Left cardiac atrium (tissue), 4 donors: Measurements from ENCODE around the gene OR2AT4. TPM values are rescaled to one million over a fixed set of nuclear protein-coding genes. Genes with fewer than 3 reads are reported as not detected.
"Not testable (repeated sequence)": the region's sequence is repeated elsewhere in the genome, so short reads cannot be mapped to it uniquely, and the experiment has no call there.

Source experiments
- ATAC-seq, 2 donors: fragments of 200-7000 bp; cut with Tn5 transposase; one replicate each; pipeline ENCODE4 v1.9.1; 2020; ENCODE audit warnings: mild to moderate bottlenecking in 2 of 2, moderate library complexity in 2 of 2
- DNase-seq: peaks from one replicate; pipeline ENCODE4 v3.0.0-alpha.2; 2020
- intact Hi-C, 2 donors: fragments of 100-400 bp; cut with DNase I; formaldehyde crosslinking; loops; one replicate each; pipeline versions ENCODE4 v1.14.1 to v1.15.1; 2022 to 2023
- total RNA-seq, 2 donors: library from RNA; stranded (reverse); fragmentation: NEBNext Ultra II Directional; extraction: Animal tissue kit (Norgen Biotek cat#: 25700); gene quantifications; one replicate each; pipeline ENCODE4 v1.2.1, GENCODE V29; 2021
- donor health status: DM: no; HTN: yes; CAD: no.
- donor health status: DM: no; HTN: yes; CAD: no; lungs with severe emphysema.
- donor health status: DM: yes; HTN: yes; CAD: no.
- donor health status: Dilated cardiomyopathy.

The OR2AT4 gene
- total RNA-seq, 2 donors from 2014 or later, result not detected

DNA sequence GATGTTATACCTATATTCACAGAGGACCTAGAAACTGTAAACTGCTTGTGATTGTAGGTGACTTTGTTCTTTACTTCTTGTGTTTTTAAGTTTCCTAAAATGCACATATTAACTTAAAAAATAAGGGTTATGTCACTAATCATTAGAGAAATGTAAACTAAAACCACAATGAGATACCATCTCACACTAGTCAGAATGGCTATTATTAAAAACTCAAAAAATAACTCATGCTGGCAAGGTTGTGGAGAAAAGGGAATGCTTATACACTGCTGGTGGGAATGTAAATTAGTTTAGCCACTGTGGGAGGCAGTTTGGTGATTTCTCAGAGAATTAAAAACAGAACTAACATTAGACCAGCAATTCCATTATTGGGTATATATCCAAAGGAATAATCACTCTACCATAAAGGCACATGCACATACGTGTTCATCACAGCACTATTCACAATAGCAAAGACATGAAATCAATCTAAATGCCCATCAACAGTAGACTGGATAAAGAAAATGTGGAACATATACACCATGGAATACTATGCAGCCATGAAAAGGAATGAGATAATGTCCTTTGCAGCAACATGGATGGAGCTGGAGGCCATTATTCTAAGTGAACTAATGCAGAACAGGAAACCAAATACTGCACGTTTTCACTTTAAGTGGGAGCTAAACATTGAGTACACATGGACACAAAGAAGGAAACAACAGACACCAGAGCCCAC lies 9.4 kb upstream of the OR2AT4 start:
- intact Hi-C loops, result not testable (repeated sequence)

DNA sequence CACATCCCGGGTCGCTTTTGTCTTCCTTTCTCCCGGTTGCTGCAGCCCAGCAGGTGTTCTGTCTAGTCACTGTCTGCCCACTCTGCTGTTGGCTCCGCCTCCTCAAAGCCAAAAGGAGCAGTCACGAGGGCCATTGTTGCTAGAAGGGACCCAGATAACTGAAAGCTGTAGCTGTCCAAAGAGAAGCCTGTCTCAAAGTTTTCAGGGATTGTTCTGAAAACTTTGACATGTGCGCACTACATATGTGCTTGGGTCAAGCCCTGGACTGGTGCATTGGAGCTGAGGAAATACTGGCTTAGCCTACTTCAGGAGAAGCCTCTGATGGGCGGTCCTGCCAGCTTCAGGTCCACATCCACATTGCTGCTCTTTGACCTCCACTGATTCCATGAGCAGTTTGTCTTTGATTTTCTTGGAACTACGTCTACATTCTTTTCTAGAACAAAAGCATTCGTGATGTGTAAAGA lies 8.8 kb upstream of the OR2AT4 start:
- DNase-seq (no peak), ATAC-seq (no peak)
- intact Hi-C loops, result no loop called here

More for the DNA sequence above, 9.4 kb upstream of the OR2AT4 start:
- ATAC-seq, DNase-seq: not testable (repeated sequence)

DNA sequence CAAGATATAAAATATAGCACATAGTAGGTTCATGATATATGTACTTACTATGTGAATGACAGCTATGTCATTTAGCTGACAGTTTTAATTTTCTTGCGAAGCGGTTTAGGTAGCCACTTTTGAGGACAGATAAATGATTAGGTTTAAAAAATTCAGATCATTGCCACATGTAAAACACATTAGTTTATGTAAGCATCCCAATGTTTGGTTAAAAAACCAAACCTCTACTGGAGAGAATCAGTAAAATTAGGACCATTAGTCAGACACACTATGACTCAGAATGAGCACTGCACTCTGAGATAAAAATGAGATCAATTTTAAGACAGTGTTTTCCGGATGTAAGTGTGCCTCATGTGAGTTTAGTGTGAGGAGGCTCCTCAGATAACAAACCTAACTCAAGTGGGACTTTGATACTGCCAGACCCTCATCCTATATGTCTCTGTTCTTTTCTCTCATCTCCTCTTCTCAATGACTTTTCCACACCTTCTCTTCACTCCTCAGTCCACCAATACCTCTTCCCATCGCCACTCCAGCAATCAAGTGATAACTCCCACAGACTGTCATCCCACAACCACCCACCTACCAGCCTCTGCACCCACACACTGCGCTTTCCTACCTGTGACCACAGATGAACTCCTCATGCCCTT lies 6.8 kb upstream of the OR2AT4 start:
- DNase-seq, result no peak
- intact Hi-C loops, result no loop called here
- peak in 1 of 2 donors; percentile 36 for ATAC-seq

DNA sequence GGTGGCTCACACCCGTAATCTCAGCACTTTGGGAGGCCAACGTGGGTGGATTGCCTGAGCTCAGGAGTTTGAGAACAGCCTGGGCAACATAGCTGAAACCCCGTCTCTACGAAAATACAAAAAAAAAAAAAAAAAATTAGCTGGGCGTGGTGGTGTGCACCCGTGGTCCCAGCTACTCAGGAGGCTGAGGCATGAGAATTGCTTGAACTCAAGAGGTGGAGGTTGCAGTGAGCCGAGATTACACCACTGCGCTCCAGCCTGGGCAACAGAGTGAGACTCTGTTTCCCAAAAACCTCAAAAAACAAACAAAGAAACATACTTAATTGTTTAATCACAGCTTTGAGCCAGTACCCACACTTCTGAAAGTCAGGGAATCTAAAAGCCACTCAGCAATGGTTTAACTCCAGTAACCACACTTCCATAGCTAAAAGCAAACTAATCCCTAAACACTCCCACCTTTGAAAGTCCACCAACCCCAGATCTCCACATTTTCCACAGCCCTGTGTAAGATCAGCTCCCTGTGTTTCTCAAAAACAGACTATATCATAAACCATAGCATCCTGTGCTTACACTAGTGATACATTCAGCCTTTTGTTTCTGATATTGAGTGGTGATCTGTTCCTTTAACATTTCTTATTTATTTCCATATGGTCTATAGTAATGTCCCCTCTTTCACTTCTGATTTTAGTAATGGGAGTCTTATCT lies 4.9 kb upstream of the OR2AT4 start:
- DNase-seq (no peak), ATAC-seq (no peak)
- intact Hi-C loops, result no loop called here

DNA sequence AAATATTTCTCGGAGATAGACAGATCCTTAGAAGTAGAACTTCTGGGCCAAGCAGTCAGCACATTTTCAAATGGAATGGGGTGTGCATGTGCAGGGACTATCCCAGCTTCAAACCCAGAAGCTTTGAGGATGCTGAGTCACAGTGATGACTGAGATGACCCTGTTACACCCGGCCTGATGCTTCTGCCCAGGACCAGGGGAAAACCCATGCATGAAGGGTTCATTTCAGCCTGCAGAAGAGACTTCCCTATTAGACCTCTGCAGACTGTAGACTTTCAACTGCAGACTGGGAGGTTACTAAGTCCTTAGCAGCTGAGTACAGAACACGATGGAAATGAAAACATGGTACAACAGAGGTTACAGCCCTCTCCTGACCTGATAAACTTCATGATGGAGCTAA lies 3.6 kb upstream of the OR2AT4 start:
- ATAC-seq (no peak), DNase-seq (no peak)
- intact Hi-C loops, result no loop called here

DNA sequence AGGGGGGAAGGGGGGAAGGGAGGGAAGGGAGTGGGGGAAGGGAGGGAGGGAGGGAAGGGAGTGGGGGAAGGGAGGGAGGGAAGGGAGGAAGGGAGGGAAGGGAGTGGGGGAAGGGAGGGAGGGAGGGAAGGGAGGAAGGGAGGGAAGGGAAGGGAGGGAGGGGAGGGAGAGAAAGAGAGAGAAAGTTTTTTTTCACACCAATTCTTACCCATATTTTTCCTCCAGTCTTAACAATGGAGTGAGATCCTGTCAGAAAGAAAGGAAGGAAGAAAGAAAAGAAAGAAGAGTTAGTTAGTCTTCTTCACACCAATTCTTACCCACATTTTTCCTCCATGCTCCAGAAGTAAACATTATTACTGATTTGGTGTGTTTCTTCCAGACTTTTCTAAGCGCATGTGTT lies 3.0 kb upstream of the OR2AT4 start:
- ATAC-seq (no peak), DNase-seq (no peak)
- intact Hi-C loops, result no loop called here

DNA sequence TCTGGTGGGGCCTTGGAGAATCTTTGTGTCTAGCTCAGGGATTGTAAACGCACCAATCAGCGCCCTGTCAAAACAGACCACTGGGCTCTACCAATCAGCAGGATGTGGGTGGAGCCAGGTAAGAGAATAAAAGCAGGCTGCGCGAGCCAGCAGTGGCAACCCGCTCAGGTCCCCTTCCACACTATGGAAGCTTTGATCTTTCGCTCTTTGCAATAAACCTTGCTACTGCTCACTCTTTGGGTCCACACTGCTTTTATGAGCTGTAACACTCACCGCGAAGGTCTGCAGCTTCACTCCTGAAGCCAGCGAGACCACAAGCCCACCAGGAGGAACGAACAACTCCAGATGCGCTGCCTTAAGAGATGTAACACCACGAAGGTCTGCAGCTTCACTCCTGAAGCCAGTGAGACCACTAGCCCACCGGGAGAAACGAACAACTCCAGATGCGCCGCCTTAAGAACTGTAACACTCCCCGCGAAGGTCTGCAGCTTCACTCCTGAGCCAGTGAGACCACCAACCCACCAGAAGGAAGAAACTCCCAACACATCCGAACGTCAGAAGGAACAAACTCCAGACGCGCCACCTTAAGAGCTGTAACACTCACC lies 2.3 kb upstream of the OR2AT4 start:
- ATAC-seq, intact Hi-C loops, DNase-seq: not testable (repeated sequence)

DNA sequence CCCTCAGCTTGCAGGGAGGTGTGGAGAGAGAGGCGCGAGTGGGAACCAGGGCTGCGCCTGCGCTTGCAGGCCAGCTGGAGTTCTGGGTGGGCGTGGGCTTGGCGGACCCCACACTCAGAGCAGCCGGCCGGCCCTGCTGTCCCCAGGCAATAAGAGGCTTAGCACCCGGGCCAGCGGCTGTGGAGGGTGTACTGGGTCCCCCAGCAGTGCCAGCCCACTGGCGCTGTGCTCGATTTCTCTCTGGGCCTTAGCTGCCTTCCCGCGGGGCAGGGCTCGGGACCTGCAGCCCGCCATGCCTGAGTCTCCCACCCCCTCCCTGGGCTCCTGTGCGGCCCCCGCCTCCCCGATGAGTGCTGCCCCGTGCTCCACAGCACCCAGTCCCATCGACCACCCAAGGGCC lies 1.5 kb upstream of the OR2AT4 start:
- DNase-seq, intact Hi-C loops, ATAC-seq: not testable (repeated sequence)

DNA sequence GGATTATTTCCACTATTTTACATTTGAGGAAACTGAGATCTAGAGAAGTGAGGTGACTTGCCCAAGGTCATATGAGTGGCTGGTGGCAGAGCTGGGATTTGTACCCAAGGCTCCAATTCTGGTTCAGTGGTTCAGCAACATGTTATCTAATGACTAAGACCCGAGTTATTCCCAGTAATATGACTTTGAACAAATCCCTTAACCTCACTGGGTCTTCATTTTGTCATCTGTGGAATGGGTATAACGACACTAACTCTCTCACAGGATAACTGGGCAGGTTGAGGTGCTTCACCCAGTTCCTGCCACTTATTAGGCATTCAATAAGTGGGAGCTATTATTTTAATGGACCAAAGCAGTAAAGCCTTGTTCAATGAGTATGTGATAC lies 489 bp upstream of the OR2AT4 start:
- DNase-seq (no peak), ATAC-seq (no peak)
- intact Hi-C loops, result no loop called here

DNA sequence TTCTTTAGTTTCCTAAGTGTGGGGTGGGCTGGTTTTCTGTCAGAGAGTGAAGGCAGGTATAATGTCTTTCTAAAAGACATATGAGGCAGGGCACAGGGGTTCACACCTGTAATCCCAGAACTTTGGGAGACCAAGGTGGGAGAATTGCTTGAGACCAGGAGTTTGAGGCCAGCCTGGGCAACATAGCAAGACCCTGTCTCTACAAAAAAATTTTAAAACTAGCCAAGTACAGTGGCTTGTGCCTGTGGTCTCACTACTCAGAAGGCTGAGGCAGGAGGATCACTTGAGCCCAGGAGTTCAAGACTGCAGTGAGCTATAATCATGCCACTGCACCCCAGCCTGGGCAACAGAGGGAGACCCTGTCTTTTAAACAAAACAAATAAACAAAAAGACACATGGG lies 2.3 kb downstream of the OR2AT4 start:
- intact Hi-C loops, DNase-seq, ATAC-seq: not testable (repeated sequence)

DNA sequence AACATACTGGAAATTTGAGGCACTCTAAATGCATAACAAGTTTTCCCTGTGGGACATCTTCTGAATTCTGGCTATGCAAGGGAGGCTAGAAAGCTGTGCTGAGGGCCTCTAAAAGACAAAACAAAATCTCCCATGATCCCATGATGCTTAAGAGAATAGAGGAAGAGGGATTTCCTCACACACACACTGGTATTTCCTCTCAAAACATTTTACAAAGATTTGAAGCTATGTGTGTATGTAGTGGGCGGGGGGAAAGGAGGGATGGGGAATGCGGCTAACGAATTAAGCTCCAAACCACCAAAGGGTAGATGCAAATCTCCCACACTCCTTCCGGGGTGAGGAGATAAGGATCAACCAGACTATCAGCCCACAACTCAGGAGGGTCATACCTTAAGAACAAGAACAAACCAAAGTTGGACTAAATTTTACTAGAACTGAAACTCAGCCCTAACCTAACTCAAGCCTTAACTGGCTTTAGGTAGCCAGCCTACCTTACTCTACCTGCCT lies 6.0 kb downstream of the OR2AT4 start:
- intact Hi-C loops, result no loop called here
- ATAC-seq (no peak), DNase-seq (no peak)

DNA sequence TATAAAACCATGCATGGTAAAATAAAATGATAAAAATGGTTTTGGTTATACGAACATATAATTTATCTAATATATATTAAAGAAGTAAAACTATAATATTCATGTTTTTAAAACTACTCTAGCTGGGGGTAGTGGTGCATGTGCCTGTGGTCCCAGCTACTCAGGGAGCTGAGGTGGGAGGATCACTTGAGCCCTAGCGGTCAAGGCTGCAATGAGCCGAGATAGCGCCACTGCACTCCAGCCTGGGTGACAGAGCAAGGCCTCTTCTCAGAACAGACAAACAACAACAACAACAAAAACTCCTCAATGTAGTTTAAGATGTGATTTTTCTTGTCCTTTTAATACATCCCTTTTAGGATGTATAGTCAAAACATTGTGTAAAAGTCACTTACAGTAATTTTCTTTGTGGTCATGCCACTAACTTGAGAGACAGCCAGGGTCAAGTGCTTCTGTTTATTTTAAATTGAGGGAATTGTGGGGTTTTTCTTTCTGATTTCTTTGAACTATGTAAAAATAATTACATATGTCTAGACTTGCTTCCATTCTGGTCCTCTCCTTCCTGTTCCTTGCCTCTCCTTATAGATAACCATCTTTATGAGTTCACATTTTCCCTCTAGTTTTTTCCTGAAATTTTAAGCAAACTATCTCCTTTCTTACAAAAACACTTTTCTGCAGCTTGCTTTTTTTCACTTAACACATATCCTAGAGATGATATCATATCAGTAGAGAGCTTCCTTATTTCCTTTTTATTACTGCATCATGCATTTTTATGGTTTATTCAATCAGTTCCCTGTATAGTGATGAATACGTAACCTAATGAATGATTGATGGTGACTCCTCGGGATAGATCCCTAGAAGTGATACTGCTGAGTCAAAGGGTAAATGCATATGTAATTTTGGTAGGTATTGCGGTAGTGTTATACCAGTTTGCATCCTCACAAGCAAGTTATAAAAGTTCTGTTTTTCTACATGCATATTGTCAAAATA lies 9.1 kb downstream of the OR2AT4 start:
- ATAC-seq (no peak), DNase-seq (no peak)
- intact Hi-C loops, result no loop called here

DNA sequence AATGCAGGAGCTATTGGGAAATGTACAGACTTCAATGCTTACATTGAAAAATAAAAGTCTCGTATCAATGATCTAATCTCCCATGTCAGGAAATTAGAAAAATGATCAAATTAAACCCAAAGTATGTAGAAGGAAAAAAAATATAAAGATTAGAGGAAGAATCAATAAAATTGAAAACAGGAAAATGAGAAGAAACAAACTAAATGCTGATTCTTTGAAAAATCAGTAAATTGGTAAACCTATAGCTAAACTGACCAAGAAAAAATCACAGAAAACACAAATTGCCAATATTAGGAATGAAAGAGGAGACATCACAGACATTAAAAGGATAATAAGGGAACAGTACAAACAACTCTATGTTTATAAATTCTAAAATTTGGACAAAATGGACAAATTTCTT lies 11.8 kb downstream of the OR2AT4 start:
- no peak for ATAC-seq

DNA sequence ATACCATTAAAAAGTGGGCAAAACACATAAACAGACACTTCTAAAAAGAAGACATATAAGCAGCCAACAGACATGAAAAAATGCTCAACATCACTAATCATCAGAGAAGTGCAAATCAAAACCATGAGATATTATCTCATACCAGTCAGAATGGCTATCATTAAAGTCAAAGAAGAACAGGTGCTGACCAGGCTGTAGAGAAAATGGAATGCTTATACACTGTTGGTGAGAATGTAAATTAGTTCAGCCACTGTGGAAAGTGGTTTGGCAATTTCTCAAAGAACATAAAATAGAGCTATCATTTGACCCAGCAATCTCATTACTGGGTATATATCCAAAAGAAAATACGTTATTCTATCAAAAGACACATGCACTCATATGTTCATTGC lies 13.5 kb downstream of the OR2AT4 start:
- DNase-seq (no peak), ATAC-seq (no peak)
- intact Hi-C loops, result no loop called here

More for the DNA sequence above, 11.8 kb downstream of the OR2AT4 start:
- intact Hi-C loops, result no loop called here
- no peak for DNase-seq

DNA sequence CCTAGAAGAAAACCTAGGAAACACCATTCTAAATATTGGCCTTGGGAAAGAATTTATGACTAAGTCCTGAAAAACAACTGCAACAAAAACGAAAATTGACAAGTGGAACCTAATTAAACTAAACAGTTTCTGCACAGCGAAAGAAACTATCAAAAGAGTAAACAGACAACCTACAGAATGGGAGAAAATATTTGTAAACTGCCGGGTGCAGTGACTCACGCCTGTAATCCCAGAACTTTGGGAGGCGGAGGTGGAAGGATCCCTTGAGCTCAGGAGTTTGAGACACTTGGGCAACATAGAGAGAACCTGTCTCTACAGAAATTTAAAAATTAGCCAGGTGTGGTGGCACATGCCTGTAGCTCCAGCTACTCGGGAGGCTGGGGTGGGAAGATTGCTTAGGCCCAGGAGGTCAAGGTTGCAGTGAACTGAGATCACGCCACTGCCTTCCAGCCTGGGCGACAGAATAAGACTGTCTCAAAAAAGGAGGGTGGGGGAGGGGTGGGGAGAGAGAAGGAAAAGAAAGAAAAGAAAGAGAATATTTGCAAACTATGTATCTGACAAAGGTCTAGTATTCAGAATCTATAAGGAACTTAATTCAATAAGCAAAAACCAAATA lies 14.0 kb downstream of the OR2AT4 start:
- no peak for DNase-seq
- intact Hi-C loops, result no loop called here
- no peak for ATAC-seq

DNA sequence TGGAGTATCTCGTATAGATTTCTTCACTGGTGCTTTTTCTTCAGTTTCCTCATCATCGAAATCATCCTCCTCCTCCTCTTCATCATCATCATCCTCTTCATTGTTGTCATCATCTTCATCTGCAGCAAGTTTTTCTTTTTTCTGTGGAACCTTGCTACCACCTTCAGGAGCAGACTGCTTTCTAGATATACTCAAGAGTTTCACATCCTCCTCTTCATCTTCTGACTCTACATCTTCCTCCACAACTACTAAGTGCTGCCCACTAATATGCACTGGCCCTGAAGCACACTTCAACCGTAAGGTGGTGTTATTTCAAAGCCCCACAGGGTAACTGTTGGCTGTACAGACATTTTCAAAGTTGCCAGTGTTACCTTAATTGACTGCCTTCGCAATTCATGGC lies 17.1 kb downstream of the OR2AT4 start:
- intact Hi-C loops, result no loop called here
- ATAC-seq (no peak), DNase-seq (no peak)

DNA sequence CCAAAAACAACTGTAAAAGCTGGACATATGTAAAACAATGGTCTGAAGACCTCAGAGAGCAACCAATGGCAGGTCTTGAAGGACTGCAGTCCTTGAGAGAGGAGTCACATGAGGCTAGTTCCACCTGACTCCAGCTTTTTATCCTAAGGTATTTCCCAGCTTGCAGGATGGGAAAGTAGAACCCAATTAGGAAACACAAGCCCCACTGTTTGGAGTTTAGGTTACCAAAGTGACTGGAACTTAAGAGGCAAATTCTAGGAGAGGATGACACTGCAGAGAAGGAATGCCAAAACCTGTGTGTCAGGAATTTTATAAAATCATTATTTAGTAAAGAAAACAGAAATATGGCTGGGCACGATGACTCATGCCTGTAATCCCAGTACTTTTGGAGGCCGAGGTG lies 18.4 kb downstream of the OR2AT4 start:
- DNase-seq, result no peak
- no peak for ATAC-seq
- intact Hi-C loops, result no loop called here

DNA sequence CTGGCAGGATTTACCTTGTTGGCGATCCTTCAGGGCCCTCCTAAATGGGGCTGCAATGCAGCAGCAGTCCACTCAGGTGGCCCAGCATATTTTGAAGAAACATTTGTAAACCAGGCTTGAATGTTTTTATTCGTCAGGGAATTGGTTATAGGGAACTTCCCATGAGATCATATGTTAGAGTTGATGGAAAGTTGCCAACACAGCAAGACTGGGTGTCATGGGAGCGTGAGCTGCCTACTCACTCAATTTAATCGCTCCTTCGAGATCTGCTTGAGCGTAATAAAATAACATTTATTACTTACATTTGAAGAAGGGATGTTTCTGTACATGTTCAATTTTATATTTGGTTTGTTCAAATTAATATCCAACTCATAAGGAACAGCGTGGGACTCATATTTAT lies 19.4 kb downstream of the OR2AT4 start:
- intact Hi-C loops, result no loop called here
- ATAC-seq (no peak), DNase-seq (no peak)
